Liver (tissue), 9 donors: ENCODE measurements around the gene TIMM17B. TPM values are rescaled to one million over a fixed set of nuclear protein-coding genes. Genes with fewer than 3 reads are reported as not detected.

ENCODE experiments used
- DNase-seq: peaks from one replicate; pipeline ENCODE4 v3.0.0-alpha.2; 2017; ENCODE audit warnings: low spot score
- H3K27ac ChIP-seq, 2 donors: one replicate each; pipeline ENCODE4 v1.7.0; 2013; ENCODE audit warnings: inconsistent platforms in 2 of 2, low read length in 2 of 2, control low read depth in 1 of 2, low read depth in 1 of 2, mild to moderate bottlenecking in 1 of 2
- H3K27me3 ChIP-seq, 4 donors: one replicate each; pipeline versions ENCODE4 v1.6.1 to v1.7.0; 2013; ENCODE audit warnings: low read length in 3 of 4, inconsistent platforms in 1 of 4, mild to moderate bottlenecking in 1 of 4, moderate library complexity in 1 of 4; ENCODE audit not compliant: control insufficient read depth in 4 of 4, insufficient read depth in 4 of 4
- H3K36me3 ChIP-seq, 4 donors: one replicate each; pipeline versions ENCODE4 v1.6.1 to v1.7.0; 2013; ENCODE audit warnings: low read length in 3 of 4, mild to moderate bottlenecking in 3 of 4, low read depth in 1 of 4, moderate library complexity in 1 of 4; ENCODE audit not compliant: control insufficient read depth in 4 of 4, insufficient read depth in 3 of 4
- H3K4me1 ChIP-seq, 4 donors: one replicate each; pipeline versions ENCODE4 v1.6.1 to v1.7.0; 2013; ENCODE audit warnings: low read length in 3 of 4, mild to moderate bottlenecking in 3 of 4, moderate library complexity in 1 of 4; ENCODE audit not compliant: control insufficient read depth in 4 of 4, insufficient read depth in 4 of 4
- H3K4me3 ChIP-seq, 3 donors: one replicate each; pipeline versions ENCODE4 v1.6.1 to v1.7.0; 2013; ENCODE audit warnings: low read length in 3 of 3, control low read depth in 1 of 3, low read depth in 1 of 3, mild to moderate bottlenecking in 1 of 3
- H3K9ac ChIP-seq, 2 donors: one replicate each; pipeline ENCODE4 v1.7.0; 2013; ENCODE audit warnings: low read length in 2 of 2, mild to moderate bottlenecking in 2 of 2, moderate library complexity in 2 of 2, control low read depth in 1 of 2, low read depth in 1 of 2
- H3K9me3 ChIP-seq, 4 donors: one replicate each; pipeline versions ENCODE4 v1.6.1 to v1.7.0; 2013; ENCODE audit warnings: low read length in 3 of 4; ENCODE audit not compliant: control insufficient read depth in 4 of 4
- FOXA1 ChIP-seq: IDR thresholded peaks from 2 replicates; pipeline ENCODE4 v1.6.1; 2016; ENCODE audit warnings: antibody characterized with exemption
- FOXA2 ChIP-seq: IDR thresholded peaks from 2 replicates; pipeline ENCODE4 v1.6.1; 2016; ENCODE audit warnings: antibody characterized with exemption
- HNF4A ChIP-seq, 2 donors: conservative IDR thresholded peaks; 2 replicates each; pipeline ENCODE4 v1.6.1; 2016; ENCODE audit warnings: antibody characterized with exemption in 2 of 2, mild to moderate bottlenecking in 2 of 2
- HNF4G ChIP-seq: IDR thresholded peaks from 2 replicates; pipeline ENCODE4 v1.6.1; 2016; ENCODE audit warnings: antibody characterized with exemption
- JUND ChIP-seq, 2 donors: IDR thresholded peaks; 2 replicates each; pipeline ENCODE4 v1.6.1; 2016; ENCODE audit warnings: antibody characterized with exemption in 2 of 2
- NR2F2 ChIP-seq: IDR thresholded peaks from 2 replicates; pipeline ENCODE4 v1.6.1; 2016; ENCODE audit warnings: antibody characterized with exemption
- RAD21 ChIP-seq, 2 donors: IDR thresholded peaks; 2 replicates each; pipeline ENCODE4 v1.6.1; 2016; ENCODE audit warnings: antibody characterized with exemption in 2 of 2, mild to moderate bottlenecking in 2 of 2
- SP1 ChIP-seq: IDR thresholded peaks from 2 replicates; pipeline ENCODE4 v1.6.1; 2018; ENCODE audit warnings: antibody characterized with exemption, mild to moderate bottlenecking
- TAF1 ChIP-seq: conservative IDR thresholded peaks from 2 replicates; pipeline ENCODE4 v1.6.1; 2016; ENCODE audit warnings: antibody characterized with exemption, mild to moderate bottlenecking
- YY1 ChIP-seq: IDR thresholded peaks from 2 replicates; pipeline ENCODE4 v1.6.1; 2016; ENCODE audit warnings: antibody characterized with exemption, mild to moderate bottlenecking
- ZBTB33 ChIP-seq: IDR thresholded peaks from 2 replicates; pipeline ENCODE4 v1.6.1; 2016; ENCODE audit warnings: antibody characterized with exemption
- WGBS: extraction: QIAGEN DNeasy Blood & Tissue Kit; methylation state at CpG from one replicate; pipeline ENCODE4 v1.1.7; 2013; 5-methylcytosine and 5-hydroxymethylcytosine counted together
- polyA plus RNA-seq, 2 donors: library from polyadenylated mRNA; stranded (reverse) in 1 of 2; unstranded in 1 of 2; fragments of 200-250 nt in 1 of 2; fragments of >200 nt in 1 of 2; fragmentation: Nextera tagmentation in 1 of 2; extraction: Ambion mirVana in 1 of 2; gene quantifications; one replicate each; pipeline versions ENCODE4 v1.2.1 to v1.2.3, GENCODE V29; 2013 to 2015
- total RNA-seq, 2 donors: library from RNA; depleted of rRNA; stranded (reverse); fragments of >200 nt; gene quantifications; one replicate each; pipeline ENCODE4 v1.2.3, GENCODE V29; 2014
- TF ChIP-seq, protein P1 (sequence below): IDR thresholded peaks from 2 replicates; pipeline ENCODE4 v1.6.1; 2016; ENCODE audit warnings: antibody characterized with exemption
- TF ChIP-seq, protein P2 (sequence below): IDR thresholded peaks from 2 replicates; pipeline ENCODE4 v1.6.1; 2016; ENCODE audit warnings: antibody characterized with exemption, mild to moderate bottlenecking
- donor health status: healthy.
- donor health status: healthy.
- donor health status: healthy.
- donor health status: healthy.
- donor health status: healthy.

Gene TIMM17B
- total and polyA plus RNA-seq, 4 donors: 22.8 to 53.1 (median 30.0) TPM

GRCh38 chrX:48852857-48853256, 44.7 kb downstream of the TIMM17B start:
- no peak overlapping the region for H3K4me3 ChIP-seq
- TF ChIP-seq SP1 (no peak), JUND (IDR thresholded peaks at IDR 0.05) (no peak), HNF4A (conservative IDR thresholded peaks at IDR 0.05) (no peak), FOXA1 (no peak), YY1 (no peak), TAF1 (no peak)
- TF ChIP-seq, protein P1, sequence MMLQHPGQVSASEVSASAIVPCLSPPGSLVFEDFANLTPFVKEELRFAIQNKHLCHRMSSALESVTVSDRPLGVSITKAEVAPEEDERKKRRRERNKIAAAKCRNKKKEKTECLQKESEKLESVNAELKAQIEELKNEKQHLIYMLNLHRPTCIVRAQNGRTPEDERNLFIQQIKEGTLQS: no peak
- TF ChIP-seq, protein P2, sequence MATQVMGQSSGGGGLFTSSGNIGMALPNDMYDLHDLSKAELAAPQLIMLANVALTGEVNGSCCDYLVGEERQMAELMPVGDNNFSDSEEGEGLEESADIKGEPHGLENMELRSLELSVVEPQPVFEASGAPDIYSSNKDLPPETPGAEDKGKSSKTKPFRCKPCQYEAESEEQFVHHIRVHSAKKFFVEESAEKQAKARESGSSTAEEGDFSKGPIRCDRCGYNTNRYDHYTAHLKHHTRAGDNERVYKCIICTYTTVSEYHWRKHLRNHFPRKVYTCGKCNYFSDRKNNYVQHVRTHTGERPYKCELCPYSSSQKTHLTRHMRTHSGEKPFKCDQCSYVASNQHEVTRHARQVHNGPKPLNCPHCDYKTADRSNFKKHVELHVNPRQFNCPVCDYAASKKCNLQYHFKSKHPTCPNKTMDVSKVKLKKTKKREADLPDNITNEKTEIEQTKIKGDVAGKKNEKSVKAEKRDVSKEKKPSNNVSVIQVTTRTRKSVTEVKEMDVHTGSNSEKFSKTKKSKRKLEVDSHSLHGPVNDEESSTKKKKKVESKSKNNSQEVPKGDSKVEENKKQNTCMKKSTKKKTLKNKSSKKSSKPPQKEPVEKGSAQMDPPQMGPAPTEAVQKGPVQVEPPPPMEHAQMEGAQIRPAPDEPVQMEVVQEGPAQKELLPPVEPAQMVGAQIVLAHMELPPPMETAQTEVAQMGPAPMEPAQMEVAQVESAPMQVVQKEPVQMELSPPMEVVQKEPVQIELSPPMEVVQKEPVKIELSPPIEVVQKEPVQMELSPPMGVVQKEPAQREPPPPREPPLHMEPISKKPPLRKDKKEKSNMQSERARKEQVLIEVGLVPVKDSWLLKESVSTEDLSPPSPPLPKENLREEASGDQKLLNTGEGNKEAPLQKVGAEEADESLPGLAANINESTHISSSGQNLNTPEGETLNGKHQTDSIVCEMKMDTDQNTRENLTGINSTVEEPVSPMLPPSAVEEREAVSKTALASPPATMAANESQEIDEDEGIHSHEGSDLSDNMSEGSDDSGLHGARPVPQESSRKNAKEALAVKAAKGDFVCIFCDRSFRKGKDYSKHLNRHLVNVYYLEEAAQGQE: no peak
- 88% methylated on average over 7 of the region's 7 CpGs for WGBS
- no peaks in the 10 kb centered on the region for H3K36me3 ChIP-seq
- H3K4me1 ChIP-seq: no peaks in the 10 kb centered on the region
- H3K27me3 ChIP-seq: peaks cover 0 to 4% (median 0%) of the 10 kb centered on the region in 4 donors
- H3K27ac ChIP-seq: no peak overlapping the region
- no peak for DNase-seq
- H3K9ac ChIP-seq: no peak overlapping the region
- no peaks in the 10 kb centered on the region for H3K9me3 ChIP-seq

DNA sequence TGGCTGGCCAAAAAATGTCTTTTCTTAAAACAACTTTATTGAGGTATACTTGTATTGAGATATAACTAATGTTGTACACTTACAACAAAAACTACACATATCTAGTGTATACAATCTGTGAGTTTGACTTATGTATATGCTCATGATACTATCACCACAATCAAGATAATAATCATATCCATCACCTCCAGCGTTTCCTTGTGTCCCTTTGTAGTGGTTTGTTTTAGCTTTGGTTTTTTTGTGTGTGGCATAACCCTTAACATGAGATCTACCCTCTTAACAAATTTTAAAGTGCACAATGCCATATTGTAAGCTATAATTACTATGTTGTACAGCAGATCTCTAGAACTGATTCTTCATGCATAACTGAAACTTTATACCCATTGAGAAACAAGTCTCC, 48.7 kb downstream of the TIMM17B start:
- no peaks in the 10 kb centered on the region for H3K36me3 ChIP-seq
- H3K4me3 ChIP-seq: no peak overlapping the region
- H3K27me3 ChIP-seq: peaks cover 0 to 4% (median 0%) of the 10 kb centered on the region in 4 donors
- no peak overlapping the region for H3K27ac ChIP-seq
- WGBS: 74% methylated on average over 1 of the region's 1 CpG
- no peaks in the 10 kb centered on the region for H3K9me3 ChIP-seq
- DNase-seq: no peak
- TF ChIP-seq HNF4A (conservative IDR thresholded peaks at IDR 0.05) (no peak), HNF4G (no peak), TAF1 (no peak), RAD21 (IDR thresholded peaks at IDR 0.05) (no peak), NR2F2 (no peak), ZBTB33 (no peak), FOXA2 (no peak)
- no peak overlapping the region for H3K9ac ChIP-seq
- no peaks in the 10 kb centered on the region for H3K4me1 ChIP-seq

Other genes starting within 250 kb of the TIMM17B start
- gene WAS, start 214.0 kb downstream of the TIMM17B start, total RNA-seq: 1 to 10 TPM; 5.1 to 5.6 TPM
- 1 to 10 TPM; 1.0 to 3.1 TPM for gene WAS, start 214.0 kb downstream of the TIMM17B start, polyA plus RNA-seq
- gene SUV39H1, start 201.0 kb downstream of the TIMM17B start, total RNA-seq: 1 to 10 TPM; 4.0 to 5.8 TPM
- 1 to 10 TPM; 3.2 to 3.5 TPM for gene SUV39H1, start 201.0 kb downstream of the TIMM17B start, polyA plus RNA-seq
- gene GLOD5, start 136.0 kb downstream of the TIMM17B start, total RNA-seq: under 1 TPM in 1 of 2 donors, not detected in 1; 0.67 TPM
- gene GLOD5, start 136.0 kb downstream of the TIMM17B start, polyA plus RNA-seq: 1 to 10 TPM; 2.1 to 3.4 TPM
- gene GATA1, start 111.2 kb downstream of the TIMM17B start, total RNA-seq: 10 to 100 TPM in 1 of 2 donors, not detected in 1; 39.9 TPM
- gene GATA1, start 111.2 kb downstream of the TIMM17B start, polyA plus RNA-seq: under 1 TPM in 1 of 2 donors, not detected in 1; 0.05 TPM
- 10 to 100 TPM; 48.1 to 80.5 TPM for gene HDAC6, start 95.7 kb downstream of the TIMM17B start, total RNA-seq
- gene HDAC6, start 95.7 kb downstream of the TIMM17B start, polyA plus RNA-seq: 10 to 100 TPM; 54.4 to 59.2 TPM
- gene ERAS, start 71.3 kb downstream of the TIMM17B start, total RNA-seq: not detected
- gene ERAS, start 71.3 kb downstream of the TIMM17B start, polyA plus RNA-seq: not detected
- gene PCSK1N, start 62.2 kb downstream of the TIMM17B start, total RNA-seq: 1 to 10 TPM in 1 of 2 donors, under 1 TPM in 1; 0.08 to 5.4 TPM
- 1 to 10 TPM in 1 of 2 donors, under 1 TPM in 1; 0.05 to 1.8 TPM for gene PCSK1N, start 62.2 kb downstream of the TIMM17B start, polyA plus RNA-seq
- gene PQBP1, start 162 bp upstream of the TIMM17B start, total RNA-seq: 10 to 100 TPM; 22.0 to 34.6 TPM
- 10 to 100 TPM; 40.0 to 44.3 TPM for gene PQBP1, start 162 bp upstream of the TIMM17B start, polyA plus RNA-seq
- 10 to 100 TPM; 10.0 to 15.5 TPM for gene SLC35A2, start 13.9 kb upstream of the TIMM17B start, total RNA-seq
- gene SLC35A2, start 13.9 kb upstream of the TIMM17B start, polyA plus RNA-seq: 10 to 100 TPM; 13.3 to 26.9 TPM
- gene PIM2, start 21.3 kb upstream of the TIMM17B start, total RNA-seq: 10 to 100 TPM in 1 of 2 donors, 1 to 10 TPM in 1; 5.8 to 28.3 TPM
- 1 to 10 TPM; 4.5 to 8.1 TPM for gene PIM2, start 21.3 kb upstream of the TIMM17B start, polyA plus RNA-seq
- gene OTUD5, start 59.8 kb upstream of the TIMM17B start, total RNA-seq: 10 to 100 TPM; 17.0 to 29.3 TPM
- gene OTUD5, start 59.8 kb upstream of the TIMM17B start, polyA plus RNA-seq: 10 to 100 TPM in 1 of 2 donors, 1 to 10 TPM in 1; 9.3 to 18.8 TPM
- 1 to 10 TPM in 1 of 2 donors, under 1 TPM in 1; 0.28 to 1.1 TPM for gene KCND1, start 74.1 kb upstream of the TIMM17B start, total RNA-seq
- gene KCND1, start 74.1 kb upstream of the TIMM17B start, polyA plus RNA-seq: under 1 TPM; 0.17 to 0.28 TPM
- 10 to 100 TPM; 14.1 to 21.3 TPM for gene GRIPAP1, start 104.5 kb upstream of the TIMM17B start, total RNA-seq
- gene GRIPAP1, start 104.5 kb upstream of the TIMM17B start, polyA plus RNA-seq: 10 to 100 TPM; 15.4 to 17.3 TPM
- 10 to 100 TPM in 1 of 2 donors, 1 to 10 TPM in 1; 9.5 to 17.1 TPM for gene TFE3, start 145.6 kb upstream of the TIMM17B start, total RNA-seq
- 10 to 100 TPM in 1 of 2 donors, 1 to 10 TPM in 1; 8.6 to 22.4 TPM for gene TFE3, start 145.6 kb upstream of the TIMM17B start, polyA plus RNA-seq
- 1 to 10 TPM; 1.0 to 1.9 TPM for gene CCDC120, start 161.2 kb upstream of the TIMM17B start, total RNA-seq
- gene CCDC120, start 161.2 kb upstream of the TIMM17B start, polyA plus RNA-seq: 1 to 10 TPM; 1.3 to 3.4 TPM
- gene PRAF2, start 176.2 kb upstream of the TIMM17B start, total RNA-seq: 1 to 10 TPM; 1.4 to 2.1 TPM
- 1 to 10 TPM; 5.7 to 8.2 TPM for gene PRAF2, start 176.2 kb upstream of the TIMM17B start, polyA plus RNA-seq
- 10 to 100 TPM; 28.0 to 47.9 TPM for gene WDR45, start 182.1 kb upstream of the TIMM17B start, total RNA-seq
- 10 to 100 TPM; 51.2 to 60.7 TPM for gene WDR45, start 182.1 kb upstream of the TIMM17B start, polyA plus RNA-seq
- 10 to 100 TPM in 1 of 2 donors, 1 to 10 TPM in 1; 9.5 to 13.8 TPM for gene GPKOW, start 226.0 kb upstream of the TIMM17B start, total RNA-seq
- gene GPKOW, start 226.0 kb upstream of the TIMM17B start, polyA plus RNA-seq: 10 to 100 TPM in 1 of 2 donors, 1 to 10 TPM in 1; 7.7 to 12.0 TPM